Activated CD8-positive, alpha-beta T cell treated with anti-CD3 and anti-CD28 coated beads, Interleukin-2, amount 10 ng/mL, durations not matched to agents 7 days and 5 days (primary cell): ENCODE results near the gene WDR90. TPM values are rescaled to one million over a fixed set of nuclear protein-coding genes. Genes with fewer than 3 reads are reported as not detected.

Experiments
- ATAC-seq: fragments of 150-1000 bp; cut with Tn5 transposase; one replicate; pipeline ENCODE4 v1.10.0; 2021; ENCODE audit warnings: moderate library complexity
- CTCF ChIA-PET: fragments of 350-600 bp; sonication (Branson Sonifier 250); formaldehyde crosslinking; loops from one replicate; lab custom pipeline; 2021; ENCODE audit warnings: antibody characterized with exemption; lab: Charles Lee
- POLR2A ChIA-PET: fragments of 350-600 bp; sonication (Branson Sonifier 250); formaldehyde crosslinking; loops from one replicate; lab custom pipeline; 2021; ENCODE audit warnings: antibody characterized with exemption; lab: Charles Lee
- DNase-seq: peaks from one replicate; pipeline ENCODE4 v3.0.0-alpha.2; 2020
- H3K27ac Mint-ChIP-seq: one replicate; pipeline ENCODE4 v1.8.0; 2021; ENCODE audit warnings: mild to moderate bottlenecking, mixed read lengths
- H3K27me3 Mint-ChIP-seq: one replicate; pipeline ENCODE4 v1.8.0; 2021; ENCODE audit warnings: low read depth, mixed read lengths
- H3K36me3 Mint-ChIP-seq: one replicate; pipeline ENCODE4 v1.8.0; 2021; ENCODE audit warnings: low read depth, mixed read lengths
- H3K4me1 Mint-ChIP-seq: one replicate; pipeline ENCODE4 v1.8.0; 2021; ENCODE audit warnings: low read depth, mixed read lengths
- H3K4me3 Mint-ChIP-seq: one replicate; pipeline ENCODE4 v1.8.0; 2021; ENCODE audit warnings: mild to moderate bottlenecking, mixed read lengths
- H3K9me3 Mint-ChIP-seq: one replicate; pipeline ENCODE4 v1.8.0; 2022; ENCODE audit warnings: mixed read lengths; ENCODE audit not compliant: insufficient read depth
- total RNA-seq, 2 experiments: library from RNA; stranded (reverse); gene quantifications; one replicate each; pipeline ENCODE4 v1.2.3, GENCODE V29; 2021

Gene WDR90
- total RNA-seq, 2 experiments from 2014 or later, result 96.8 to 106 TPM

- Mint-ChIP-seq H3K9me3 (no peaks in the 10 kb centered on the region), H3K27me3 (no peaks in the 10 kb centered on the region), H3K4me1 (no peaks in the 10 kb centered on the region), H3K27ac (no peak overlapping the region), H3K4me3 (no peak overlapping the region), H3K36me3 (no peaks in the 10 kb centered on the region)
- ChIA-PET POLR2A (no interaction called here), CTCF (no interaction called here)
- no peak for DNase-seq
- ATAC-seq, result no peak
Observed at GRCh38 chr16:628321-629061, 20.7 kb upstream of the WDR90 start.

GRCh38 chr16:629185-629832 is 19.9 kb upstream of the WDR90 start:
- H3K4me1 Mint-ChIP-seq, result no peaks in the 10 kb centered on the region
- no peaks in the 10 kb centered on the region for H3K9me3 Mint-ChIP-seq
- ChIA-PET POLR2A (no interaction called here), CTCF (no interaction called here)
- no peaks in the 10 kb centered on the region for H3K36me3 Mint-ChIP-seq
- no peak for ATAC-seq
- H3K27me3 Mint-ChIP-seq, result no peaks in the 10 kb centered on the region
- no peak overlapping the region for H3K27ac Mint-ChIP-seq
- no peak overlapping the region for H3K4me3 Mint-ChIP-seq
- no peak for DNase-seq

- ATAC-seq (no peak), DNase-seq (no peak)
- H3K4me1 Mint-ChIP-seq, result peaks cover under 1% of the 10 kb centered on the region
- no peaks in the 10 kb centered on the region for H3K9me3 Mint-ChIP-seq
- ChIA-PET CTCF (no interaction called here), POLR2A (no interaction called here)
- no peaks in the 10 kb centered on the region for H3K36me3 Mint-ChIP-seq
- no peaks in the 10 kb centered on the region for H3K27me3 Mint-ChIP-seq
- no peak overlapping the region for H3K4me3 Mint-ChIP-seq
- no peak overlapping the region for H3K27ac Mint-ChIP-seq
Observed at GRCh38 chr16:629833-630248, 19.3 kb upstream of the WDR90 start.

- no peaks in the 10 kb centered on the region for H3K9me3 Mint-ChIP-seq
- H3K27ac Mint-ChIP-seq, result no peak overlapping the region
- DNase-seq (no peak), ATAC-seq (no peak)
- H3K27me3 Mint-ChIP-seq, result no peaks in the 10 kb centered on the region
- H3K36me3 Mint-ChIP-seq, result no peaks in the 10 kb centered on the region
- CTCF ChIA-PET, result no interaction called here
- POLR2A ChIA-PET, result no interaction called here
- no peak overlapping the region for H3K4me3 Mint-ChIP-seq
- peaks cover 4% of the 10 kb centered on the region for H3K4me1 Mint-ChIP-seq
Observed at GRCh38 chr16:630249-630814, 18.8 kb upstream of the WDR90 start.

- POLR2A ChIA-PET, result interaction anchor here (1.1 kb wide), 1 partner anchor 42 kb away, joined by 3 read pairs; no protein-coding TSS in a partner anchor
Observed at GRCh38 chr16:630815-631405, 18.3 kb upstream of the WDR90 start, which contains the start of gene WFIKKN1. Gene WFIKKN1, plus strand, starts transcription at chr16:630985. Its CDS starts 269 bp downstream, at chr16:631254.

GRCh38 chr16:631808-632358 is 17.3 kb upstream of the WDR90 start:
- Mint-ChIP-seq H3K4me1 (peaks cover 8% of the 10 kb centered on the region), H3K27me3 (peaks cover 2% of the 10 kb centered on the region), H3K27ac (no peak overlapping the region), H3K36me3 (peaks cover 3% of the 10 kb centered on the region), H3K9me3 (no peaks in the 10 kb centered on the region), H3K4me3 (no peak overlapping the region)
- CTCF ChIA-PET, result no interaction called here
- POLR2A ChIA-PET, result interaction anchor here (1.1 kb wide), 1 partner anchor 43 kb away, joined by 3 read pairs; no protein-coding TSS in a partner anchor
- no peak for DNase-seq
- ATAC-seq, result no peak

More at GRCh38 chr16:630815-631405, 18.3 kb upstream of the WDR90 start, which contains the start of gene WFIKKN1:
- Mint-ChIP-seq H3K27me3 (no peaks in the 10 kb centered on the region), H3K9me3 (no peaks in the 10 kb centered on the region), H3K4me1 (peaks cover 4% of the 10 kb centered on the region), H3K4me3 (no peak within 1 kb of the TSS), H3K27ac (no peak within 1 kb of the TSS), H3K36me3 (no peaks in the 10 kb centered on the region)
- no peak for ATAC-seq
- CTCF ChIA-PET, result no interaction called here
- DNase-seq, result no peak

- Mint-ChIP-seq H3K27ac (no peak overlapping the region), H3K36me3 (peaks cover 3% of the 10 kb centered on the region), H3K27me3 (peaks cover 2% of the 10 kb centered on the region), H3K4me3 (no peak overlapping the region), H3K4me1 (peaks cover 8% of the 10 kb centered on the region), H3K9me3 (no peaks in the 10 kb centered on the region)
- DNase-seq, result no peak
- CTCF ChIA-PET, result no interaction called here
- POLR2A ChIA-PET, result interaction anchor here (0.6 kb wide), 1 partner anchor 112 kb away, joined by 3 read pairs; no protein-coding TSS in a partner anchor
- ATAC-seq, result no peak
Observed at GRCh38 chr16:632486-633335, 16.5 kb upstream of the WDR90 start.

GRCh38 chr16:633336-634050 is 15.7 kb upstream of the WDR90 start:
- no peak for ATAC-seq
- DNase-seq, result no peak

GRCh38 chr16:634051-634670 is 15.0 kb upstream of the WDR90 start:
- ChIA-PET POLR2A (no interaction called here), CTCF (no interaction called here)
- ATAC-seq, result no peak

More at GRCh38 chr16:633336-634050, 15.7 kb upstream of the WDR90 start:
- Mint-ChIP-seq H3K4me1 (peaks cover 8% of the 10 kb centered on the region), H3K36me3 (peaks cover 3% of the 10 kb centered on the region), H3K4me3 (no peak overlapping the region), H3K27ac (no peak overlapping the region), H3K9me3 (no peaks in the 10 kb centered on the region), H3K27me3 (peaks cover 2% of the 10 kb centered on the region)
- ChIA-PET POLR2A (no interaction called here), CTCF (no interaction called here)

GRCh38 chr16:634996-635395 is 14.2 kb upstream of the WDR90 start:
- CTCF ChIA-PET, result no interaction called here
- Mint-ChIP-seq H3K27ac (peak overlapping the region; percentile 57), H3K9me3 (no peaks in the 10 kb centered on the region), H3K4me3 (peak overlapping the region; percentile 60), H3K4me1 (peaks cover 10% of the 10 kb centered on the region), H3K36me3 (peaks cover 3% of the 10 kb centered on the region), H3K27me3 (peaks cover 2% of the 10 kb centered on the region)
- POLR2A ChIA-PET, result no interaction called here
- ATAC-seq, result no peak
- DNase-seq, result no peak

More at GRCh38 chr16:634051-634670, 15.0 kb upstream of the WDR90 start:
- H3K27me3 Mint-ChIP-seq, result peaks cover 2% of the 10 kb centered on the region
- DNase-seq, result no peak
- peak overlapping the region; percentile 60 for H3K4me3 Mint-ChIP-seq
- H3K9me3 Mint-ChIP-seq, result no peaks in the 10 kb centered on the region
- H3K36me3 Mint-ChIP-seq, result peaks cover 3% of the 10 kb centered on the region
- no peak overlapping the region for H3K27ac Mint-ChIP-seq
- peaks cover 10% of the 10 kb centered on the region for H3K4me1 Mint-ChIP-seq
